Mucosa of gallbladder (tissue), 1 donor: ENCODE data around the gene HYAL3. TPM values are rescaled to one million over a fixed set of nuclear protein-coding genes. Genes with fewer than 3 reads are reported as not detected.
A peak's percentile ranks its signal among the peaks of the same experiment; 100 is the strongest.

Experiments
- DNase-seq: peaks from one replicate; pipeline ENCODE4 v3.0.0-alpha.2; 2020; ENCODE audit warnings: low spot score
- total RNA-seq: library from RNA; stranded (reverse); gene quantifications from one replicate; pipeline ENCODE4 v1.2.1, GENCODE V29; 2021
- donor health status: DM: no; HTN: no; CAD: no.

The HYAL3 gene, protein sequence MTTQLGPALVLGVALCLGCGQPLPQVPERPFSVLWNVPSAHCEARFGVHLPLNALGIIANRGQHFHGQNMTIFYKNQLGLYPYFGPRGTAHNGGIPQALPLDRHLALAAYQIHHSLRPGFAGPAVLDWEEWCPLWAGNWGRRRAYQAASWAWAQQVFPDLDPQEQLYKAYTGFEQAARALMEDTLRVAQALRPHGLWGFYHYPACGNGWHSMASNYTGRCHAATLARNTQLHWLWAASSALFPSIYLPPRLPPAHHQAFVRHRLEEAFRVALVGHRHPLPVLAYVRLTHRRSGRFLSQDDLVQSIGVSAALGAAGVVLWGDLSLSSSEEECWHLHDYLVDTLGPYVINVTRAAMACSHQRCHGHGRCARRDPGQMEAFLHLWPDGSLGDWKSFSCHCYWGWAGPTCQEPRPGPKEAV
- 7.8 TPM for total RNA-seq

DNA sequence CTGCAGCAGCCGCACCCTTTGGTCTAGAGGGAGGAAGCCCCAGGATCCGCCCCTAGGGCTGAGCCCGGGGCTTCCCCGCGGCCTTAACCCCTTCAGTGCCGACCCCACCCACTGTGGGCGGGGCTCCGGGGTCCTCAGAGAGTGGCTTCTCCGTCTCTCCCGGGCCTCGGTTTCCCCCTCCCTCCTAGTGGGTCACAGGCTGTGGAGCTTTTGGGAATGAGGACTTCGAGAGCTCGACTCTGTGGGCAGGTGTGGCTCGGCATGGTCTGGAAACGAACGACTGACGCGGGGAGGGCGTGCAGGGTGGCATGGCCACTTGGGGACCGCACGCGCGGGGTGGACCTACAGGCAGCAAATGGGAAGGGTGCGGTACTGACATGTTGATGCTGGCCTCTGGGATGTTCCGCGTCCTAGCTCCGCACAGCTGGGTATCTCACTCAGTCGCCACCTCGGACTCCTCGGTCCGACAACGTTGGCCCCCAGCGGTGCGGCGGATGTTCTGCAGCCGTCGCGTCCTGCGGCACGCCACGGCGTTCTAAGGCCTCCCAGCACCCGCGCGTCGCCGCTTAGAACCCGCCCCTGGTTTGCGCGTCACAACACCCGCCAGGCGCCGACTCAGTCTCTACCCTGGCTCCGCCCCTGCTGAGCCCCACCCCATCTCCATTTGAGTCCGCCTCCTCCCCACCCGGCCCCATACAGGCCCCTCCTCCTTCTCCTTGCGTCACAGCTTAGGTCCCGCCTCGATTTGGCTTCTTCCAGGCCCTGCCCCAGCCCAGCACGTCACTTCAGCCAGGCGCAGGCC is at the start of gene HYAL3, which contains the start of gene NAA80:
TSS of gene HYAL3 (minus strand) at position 570 of the 802 bp plus-strand sequence. CDS start 3,803 bp downstream, outside the sequence.
TSS of gene NAA80 (minus strand) at position 570 of the 802 bp plus-strand sequence. CDS start 1,942 bp downstream, outside the sequence.
- peak; percentile 100 for DNase-seq

DNA sequence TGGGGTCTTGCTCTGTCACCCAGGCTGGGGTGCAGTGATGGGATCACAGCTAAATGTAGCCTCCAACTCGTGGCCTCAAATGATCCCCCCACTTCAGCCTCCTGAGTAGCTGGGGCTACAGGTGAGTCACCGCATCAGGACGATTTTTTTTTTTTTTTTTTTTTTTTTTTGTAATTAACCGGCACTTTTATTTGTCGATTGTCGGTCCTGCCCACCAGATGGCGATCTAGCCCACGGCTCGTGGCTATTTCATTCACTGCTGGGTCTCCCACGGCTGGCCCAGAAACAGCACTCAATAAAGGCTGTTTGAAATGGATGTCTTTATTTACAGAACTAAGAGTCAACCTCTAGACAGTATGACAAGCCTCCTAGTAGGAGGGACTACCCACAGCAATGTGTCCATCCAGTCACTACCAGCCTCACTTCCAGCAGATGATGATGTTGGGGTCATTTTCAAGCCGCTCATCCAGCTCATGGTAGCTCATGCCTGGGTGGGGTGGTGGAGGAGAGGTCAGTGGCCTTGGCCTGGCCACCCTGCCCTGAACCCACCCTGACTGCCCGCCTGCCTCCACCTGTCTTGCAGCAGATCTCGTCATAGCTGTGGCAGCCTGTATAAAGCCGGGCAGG is 48.1 kb upstream of the HYAL3 start:
- DNase-seq = peak; percentile 74

DNA sequence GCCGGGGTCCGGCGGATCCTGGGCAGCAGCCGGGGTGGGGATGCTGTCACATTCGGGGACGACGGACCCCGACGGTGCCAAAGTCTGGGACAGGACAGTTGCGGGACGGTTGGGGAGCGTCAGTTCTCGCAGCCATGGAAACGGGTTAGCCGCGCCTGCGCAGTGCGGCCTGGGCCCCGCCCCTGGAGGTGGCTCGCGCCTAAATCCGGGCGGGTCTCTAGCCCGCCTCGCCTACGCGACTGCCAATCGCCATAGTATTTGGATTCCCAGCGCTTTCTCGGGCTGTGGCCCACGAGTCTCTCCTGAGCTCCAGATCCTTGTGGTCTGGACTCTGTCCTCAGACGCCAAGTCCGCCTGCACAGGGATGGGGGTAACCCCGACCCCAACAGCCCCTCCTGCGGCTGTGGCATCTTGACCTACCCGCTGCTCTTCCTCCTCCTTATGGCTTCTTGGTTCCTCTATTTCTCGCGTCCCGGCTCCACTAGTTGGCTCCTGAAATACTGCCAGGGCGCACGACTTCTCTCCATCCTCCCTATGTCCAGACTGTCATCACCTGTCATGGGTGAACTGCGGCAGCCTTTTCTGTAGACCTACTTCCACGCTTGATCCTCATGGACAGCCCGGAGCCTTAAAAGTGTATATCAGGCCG is 46.5 kb upstream of the HYAL3 start, which contains the start of gene ZMYND10:
TSS of gene ZMYND10 (minus strand) at position 147 of the 649 bp plus-strand sequence. CDS start 153 bp downstream, outside the sequence.
- DNase-seq = no peak

DNA sequence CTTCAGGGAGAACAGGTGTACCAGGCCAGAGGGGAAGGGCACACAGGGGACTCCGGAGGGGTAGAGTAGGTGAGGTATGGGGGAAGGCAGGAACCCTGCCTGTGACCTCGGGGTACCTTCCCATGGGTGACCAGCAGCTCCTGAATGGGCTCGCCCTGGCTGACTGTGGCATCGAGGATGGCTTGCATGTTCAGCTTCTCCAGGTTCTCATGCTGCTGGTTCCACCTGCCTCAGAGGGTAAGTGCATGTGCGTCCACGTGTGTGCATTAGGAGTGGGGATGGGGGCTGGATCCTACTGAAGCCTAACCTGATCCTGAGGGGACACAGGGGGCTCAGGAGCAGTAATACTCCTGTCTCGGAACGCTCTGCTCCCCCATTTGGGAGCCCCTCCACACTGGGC is 45.8 kb upstream of the HYAL3 start:
- no peak for DNase-seq

DNA sequence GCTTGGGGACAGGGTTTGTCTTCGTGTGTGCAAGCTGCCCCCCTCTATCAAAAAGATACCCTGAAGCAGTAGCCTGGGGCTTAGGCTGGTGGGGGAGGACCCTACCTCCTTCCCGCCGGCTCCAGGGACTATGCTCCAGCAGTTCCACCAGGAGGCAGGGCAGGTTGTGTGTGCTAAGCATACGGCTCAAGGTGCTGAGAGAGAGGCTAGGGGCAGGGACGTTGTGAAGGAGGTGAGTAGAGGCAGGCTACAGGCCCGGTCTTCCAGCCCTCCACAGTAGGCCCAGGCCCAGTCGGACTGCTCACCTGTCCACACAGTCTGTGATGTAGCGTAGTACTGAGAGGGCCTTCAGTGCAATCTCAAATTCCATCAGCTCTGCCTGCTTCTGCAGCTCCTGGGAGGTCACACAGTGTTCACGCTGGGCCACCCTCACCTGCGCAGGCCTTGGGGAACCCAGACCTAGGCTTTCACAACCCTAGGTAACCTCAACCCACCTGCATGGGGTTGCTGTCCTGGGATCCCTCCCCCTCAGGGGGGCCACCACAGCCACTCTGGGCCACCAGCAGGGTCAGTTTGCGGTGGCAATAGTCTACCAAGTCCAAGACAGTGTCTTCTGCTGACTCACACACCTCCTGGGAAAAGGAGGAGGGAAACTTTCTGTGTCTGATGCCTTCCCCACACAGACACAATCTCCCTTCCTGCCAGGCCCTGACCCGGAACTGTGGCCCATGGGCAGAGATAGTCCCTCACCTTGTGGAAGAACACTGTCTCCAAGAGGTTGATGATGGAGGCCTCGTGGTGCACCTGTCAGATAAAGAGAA is 43.8 kb upstream of the HYAL3 start:
- DNase-seq = no peak

DNA sequence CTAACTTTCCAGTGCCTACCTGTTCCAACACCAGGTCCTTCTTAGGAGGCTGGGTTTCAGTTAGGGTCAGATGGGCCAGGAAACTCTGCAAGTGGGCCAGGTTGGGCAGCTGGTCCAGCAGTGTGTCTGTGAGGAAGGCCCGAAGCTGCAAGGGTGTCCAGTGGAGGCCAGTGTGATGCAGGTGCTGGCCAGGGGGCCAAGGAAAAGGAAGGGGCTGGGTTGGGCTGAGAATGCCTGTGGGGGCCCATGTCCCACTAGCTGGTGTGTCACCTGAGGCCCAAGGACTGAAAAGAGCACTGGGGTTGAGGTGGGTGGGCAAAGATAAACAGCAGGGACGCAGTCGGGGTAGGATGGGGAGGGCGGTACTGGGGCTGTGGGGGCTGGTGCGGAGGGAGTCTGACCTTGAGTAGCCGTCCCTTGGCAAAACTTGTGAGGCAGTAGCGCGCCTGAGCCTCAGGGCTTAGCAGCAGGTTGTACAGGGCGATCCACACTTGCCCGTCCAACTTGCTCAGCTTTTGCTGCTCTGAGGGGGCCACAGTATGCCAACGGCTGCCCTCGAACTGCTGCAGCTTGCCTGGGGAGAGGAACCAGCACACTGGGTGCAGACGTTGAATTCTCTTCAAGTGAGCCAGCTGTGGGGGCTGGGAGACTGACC is 42.9 kb upstream of the HYAL3 start:
- no peak for DNase-seq

DNA sequence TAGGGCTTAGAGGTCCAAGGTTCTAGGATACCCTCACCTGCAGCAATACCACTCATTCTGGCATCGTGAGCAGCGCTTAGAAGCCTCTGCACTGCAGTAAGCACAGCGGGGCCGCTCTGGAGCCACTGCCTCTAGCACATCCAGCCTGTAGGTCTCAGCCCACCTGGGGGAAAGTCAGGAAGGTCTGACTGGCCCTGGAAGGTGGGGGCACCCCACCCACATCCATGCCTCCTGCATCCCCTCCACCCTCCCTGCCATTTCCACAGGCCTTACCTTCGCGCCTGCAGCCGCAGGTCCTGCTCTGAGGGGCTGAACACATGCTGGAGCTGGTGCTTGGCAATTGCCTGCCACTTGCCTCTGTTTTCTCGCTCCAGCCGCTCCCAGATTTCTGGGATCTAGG is 42.3 kb upstream of the HYAL3 start:
- DNase-seq = no peak

DNA sequence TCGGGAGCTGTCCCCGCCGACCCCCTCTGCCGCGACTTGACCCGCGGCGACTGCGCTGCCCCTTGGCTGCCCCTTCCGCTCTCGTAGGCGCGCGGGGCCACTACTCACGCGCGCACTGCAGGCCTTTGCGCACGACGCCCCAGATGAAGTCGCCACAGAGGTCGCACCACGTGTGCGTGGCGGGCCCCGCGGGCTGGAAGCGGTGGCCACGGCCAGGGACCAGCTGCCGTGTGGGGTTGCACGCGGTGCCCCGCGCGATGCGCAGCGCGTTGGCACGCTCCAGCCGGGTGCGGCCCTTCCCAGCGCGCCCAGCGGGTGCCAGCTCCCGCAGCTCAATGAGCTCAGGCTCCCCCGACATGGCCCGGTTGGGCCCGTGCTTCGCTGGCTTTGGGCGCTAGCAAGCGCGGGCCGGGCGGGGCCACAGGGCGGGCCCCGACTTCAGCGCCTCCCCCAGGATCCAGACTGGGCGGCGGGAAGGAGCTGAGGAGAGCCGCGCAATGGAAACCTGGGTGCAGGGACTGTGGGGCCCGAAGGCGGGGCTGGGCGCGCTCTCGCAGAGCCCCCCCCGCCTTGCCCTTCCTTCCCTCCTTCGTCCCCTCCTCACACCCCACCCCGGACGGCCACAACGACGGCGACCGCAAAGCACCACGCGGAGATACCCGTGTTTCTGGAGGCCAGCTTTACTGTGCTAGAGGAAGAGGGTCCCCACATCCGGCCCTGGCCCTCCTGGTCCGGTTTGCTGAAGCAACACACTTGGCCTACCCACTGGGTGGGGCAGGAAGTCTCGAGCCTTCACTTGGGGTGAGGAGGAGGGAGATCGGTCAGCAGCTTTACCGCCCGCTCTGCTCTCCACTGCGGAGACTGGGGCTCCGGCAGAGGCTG is 41.5 kb upstream of the HYAL3 start, which contains the start of gene RASSF1:
TSS of gene RASSF1 (minus strand) at position 389 of the 882 bp plus-strand sequence. CDS start at position 358, 31 bp downstream.
- peak; percentile 54 for DNase-seq

DNA sequence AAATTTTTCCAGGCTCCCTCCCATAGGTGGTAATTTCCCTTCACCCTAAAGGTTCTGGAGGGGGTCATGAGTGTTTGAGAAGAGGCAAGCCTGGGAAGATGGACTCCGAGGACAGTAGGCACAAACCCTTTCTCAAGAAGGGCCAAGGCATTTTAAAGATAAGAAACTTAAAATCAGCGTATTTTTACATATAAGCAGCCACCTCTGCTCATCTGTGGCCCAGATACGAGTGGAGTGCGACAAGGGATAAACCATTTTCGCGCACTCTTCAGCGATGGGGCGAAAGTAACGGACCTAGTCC is 40.9 kb upstream of the HYAL3 start:
- no peak for DNase-seq

DNA sequence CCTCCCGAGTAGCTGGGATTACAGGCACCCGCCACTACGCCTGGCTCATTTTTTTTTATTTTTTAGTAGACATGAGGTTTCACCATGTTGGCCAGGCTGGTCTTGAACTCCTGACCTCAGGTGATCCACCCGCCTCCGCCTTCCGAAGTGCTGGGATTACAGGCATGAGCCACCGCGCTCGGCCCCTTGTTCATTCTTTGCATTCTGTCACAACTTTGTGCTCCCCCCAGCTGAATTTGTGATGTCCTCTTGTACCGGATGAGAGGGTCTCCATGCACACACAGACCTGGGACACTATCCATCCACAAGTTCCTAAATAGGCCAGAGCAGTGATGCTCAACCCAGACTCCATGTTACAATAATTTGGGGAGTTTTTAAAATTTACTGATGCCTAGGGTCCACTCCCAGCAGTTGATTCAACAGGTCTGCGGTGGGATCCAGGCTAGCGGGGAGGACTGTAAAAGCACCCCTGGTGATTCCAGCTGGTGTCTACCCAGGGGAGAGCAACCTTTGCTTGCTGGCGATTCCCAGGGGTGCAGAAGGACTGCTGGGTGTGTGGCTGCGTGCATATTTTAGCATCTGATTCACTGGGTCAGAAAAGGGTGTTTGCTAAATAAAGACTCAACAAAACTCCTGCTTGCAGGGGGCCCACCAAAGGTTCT is 40.4 kb upstream of the HYAL3 start:
- DNase-seq = no peak

DNA sequence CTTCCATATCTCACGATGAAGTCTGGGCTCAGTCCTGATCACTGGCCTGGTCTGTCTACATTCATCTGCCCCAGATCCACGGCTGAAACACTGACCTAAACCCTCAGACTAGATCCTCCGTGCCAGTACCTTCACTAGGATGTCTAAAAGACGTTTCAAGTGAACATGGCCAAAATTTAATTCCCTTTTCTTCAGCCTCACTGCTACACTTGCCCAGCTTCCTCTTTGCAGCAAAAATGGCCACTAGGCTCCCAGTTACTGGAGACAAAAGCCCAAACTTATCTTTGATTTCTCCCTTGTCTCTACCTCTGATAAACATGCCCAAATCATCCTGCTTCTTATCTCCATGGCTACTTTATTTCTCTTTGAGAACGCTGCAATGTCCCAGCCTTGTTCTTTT is 39.8 kb upstream of the HYAL3 start:
- no peak for DNase-seq

DNA sequence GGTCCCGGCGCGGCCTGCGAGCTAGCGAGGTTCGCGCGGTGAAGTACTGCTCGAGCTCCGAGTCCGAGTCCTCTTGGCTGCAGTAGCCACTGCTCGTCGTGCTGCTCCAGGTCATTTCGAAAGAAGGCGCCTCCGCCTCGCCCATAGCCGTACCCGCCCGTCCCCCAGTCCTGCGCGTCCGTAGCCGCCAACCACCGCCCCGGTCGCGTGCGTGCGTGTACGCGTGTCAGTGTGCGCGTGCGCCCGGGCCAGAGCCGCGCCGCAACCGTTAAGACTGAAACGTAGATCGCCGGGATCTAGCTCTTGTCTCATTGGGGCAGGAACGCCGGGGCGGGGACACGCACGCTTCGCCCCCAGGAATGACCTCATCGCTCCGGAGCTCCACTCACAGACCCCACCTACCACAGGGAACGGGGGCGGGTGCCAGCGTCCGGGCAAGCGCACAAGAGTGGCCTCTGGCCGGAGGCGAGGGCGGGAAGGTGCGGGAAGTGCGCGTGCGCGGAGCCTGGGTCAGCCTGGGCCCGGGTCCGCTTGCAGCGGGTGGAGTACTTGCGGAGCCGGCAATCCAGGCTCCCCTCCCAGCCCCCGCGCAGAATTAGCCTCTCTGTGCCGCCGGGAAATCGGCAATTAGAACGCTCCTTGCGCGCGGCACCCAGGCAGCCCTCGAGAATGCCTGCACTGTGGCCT is 38.1 kb upstream of the HYAL3 start:
- peak; percentile 99 for DNase-seq

DNA sequence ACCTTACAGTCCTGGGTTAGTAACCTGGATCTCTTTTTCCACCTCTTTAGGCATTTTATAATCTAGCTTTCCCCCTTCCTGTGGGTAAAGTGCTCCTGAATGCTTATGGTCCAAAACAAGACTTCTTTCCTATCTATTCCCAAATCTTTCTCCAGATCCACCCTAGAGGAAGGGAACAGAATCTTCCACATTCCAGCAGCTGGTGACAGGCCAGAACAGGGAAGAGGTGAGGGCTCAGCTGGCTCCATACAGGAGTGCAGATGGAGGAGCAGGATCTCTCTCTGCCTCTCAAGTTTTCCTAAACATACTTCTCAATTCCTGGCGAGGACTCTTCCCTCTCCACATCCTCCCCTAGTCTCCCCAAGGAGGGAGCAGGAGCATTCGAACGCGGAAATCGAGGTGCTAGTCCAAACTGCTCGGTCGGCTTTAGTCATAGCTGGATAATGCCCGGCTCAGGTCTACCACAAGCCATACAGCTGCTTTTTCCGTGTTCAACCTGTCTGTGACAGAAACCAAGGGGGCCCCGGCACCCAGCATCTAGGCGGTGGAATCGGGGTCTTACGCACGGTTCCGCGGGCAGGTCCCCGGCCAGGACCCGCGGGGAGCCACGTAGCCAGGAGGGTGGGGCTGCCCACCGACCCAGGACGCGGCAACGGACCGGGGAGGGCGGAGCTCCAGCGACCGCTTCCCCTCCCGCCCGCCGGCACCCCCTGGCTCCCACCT is 37.4 kb upstream of the HYAL3 start:
- no peak for DNase-seq

DNA sequence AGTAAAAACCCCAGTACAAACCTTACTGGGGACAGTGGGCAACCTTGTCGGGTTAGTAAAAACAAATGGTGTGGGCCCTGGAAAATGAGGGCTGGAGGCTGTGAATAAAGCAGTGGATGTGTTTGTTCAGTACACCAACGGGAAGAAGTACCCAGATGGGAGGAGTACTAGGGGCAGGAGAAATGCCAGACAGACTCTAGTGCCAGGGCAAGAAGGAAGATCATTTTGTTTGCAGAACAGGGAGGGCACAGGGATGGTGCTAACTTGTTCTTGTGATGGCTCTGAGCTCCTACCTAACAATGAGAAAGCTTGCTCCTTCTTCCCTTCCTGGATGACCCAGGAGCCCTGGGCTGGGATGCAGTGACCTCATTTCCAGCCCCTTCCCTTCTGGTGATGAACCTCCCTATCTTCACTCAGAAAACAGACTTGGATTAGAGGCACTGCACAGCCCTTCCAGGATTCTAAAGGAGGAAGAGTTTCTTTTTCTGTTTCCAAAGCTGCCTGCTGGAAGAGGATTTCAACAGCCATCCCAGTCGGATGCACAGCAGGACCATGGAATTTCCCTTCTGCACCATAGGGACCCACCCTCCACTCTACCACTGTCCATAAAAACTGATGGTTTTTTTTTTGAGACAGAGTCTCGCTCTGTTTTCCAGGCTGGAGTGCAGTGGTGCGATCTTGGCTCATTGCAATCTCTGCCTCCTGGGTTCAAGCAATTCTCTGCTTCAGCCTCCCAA is 35.3 kb upstream of the HYAL3 start:
- no peak for DNase-seq

DNA sequence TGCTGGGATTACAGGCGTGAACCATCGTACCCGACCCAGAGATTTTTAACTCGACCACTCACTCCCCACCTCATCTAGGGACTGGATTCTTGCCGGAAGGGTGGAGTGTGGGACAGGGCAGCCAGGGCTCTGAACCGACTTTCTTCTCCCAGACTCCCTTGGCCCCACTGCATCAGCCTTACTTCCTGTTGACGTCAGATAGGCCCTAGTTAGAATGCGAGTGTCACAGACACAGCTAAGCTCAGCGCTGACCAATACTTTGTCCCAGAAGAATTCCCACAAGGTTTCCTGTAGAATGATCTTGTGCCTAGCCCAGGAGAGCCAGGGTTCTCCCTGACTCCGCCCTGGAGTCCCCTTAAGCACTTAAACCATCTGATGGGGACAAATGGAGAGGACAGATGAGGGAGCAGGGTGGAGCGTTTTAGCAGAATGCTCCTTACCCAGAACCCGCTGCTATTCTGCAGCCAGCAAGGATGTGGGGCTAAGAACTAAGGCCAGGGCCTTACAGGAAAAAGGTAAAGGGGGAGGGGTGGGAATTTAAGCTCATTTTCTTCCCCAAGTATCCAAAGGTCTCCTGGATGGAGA is 34.6 kb upstream of the HYAL3 start:
- no peak for DNase-seq

DNA sequence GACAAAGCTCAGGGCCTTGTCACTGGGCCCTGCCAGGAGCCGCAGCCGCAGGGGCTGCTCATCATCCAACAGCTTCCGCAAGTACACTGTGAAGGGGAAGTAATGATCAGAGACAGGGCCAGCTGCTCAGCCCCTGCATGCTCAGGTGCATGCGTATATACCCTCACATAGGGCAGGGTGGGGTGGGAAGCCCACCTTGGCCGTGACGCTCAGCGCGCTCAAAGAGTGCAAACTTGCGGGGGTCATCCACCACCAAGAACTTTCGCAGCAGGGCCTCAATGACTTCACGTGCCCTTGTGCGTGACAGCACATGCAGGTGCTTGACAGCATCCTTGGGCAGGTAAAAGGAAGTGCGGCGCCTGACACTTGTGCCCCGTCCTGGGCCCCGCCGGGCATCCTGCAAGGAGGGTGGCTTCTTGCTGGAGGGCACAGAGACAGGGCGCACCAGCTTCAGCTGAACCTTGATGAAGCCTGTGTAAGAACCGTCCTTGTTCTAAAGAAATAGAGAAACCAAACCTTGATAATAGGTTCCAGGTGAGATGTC is 32.2 kb upstream of the HYAL3 start:
- DNase-seq = no peak
